Loucy (cell line): ENCODE data around the gene NET1.

ENCODE experiments used
- H2AFZ ChIP-seq: fragments of 200-600 bp; sonication (generic); 2 replicates; pipeline ENCODE4 v1.6.0; 2016; ENCODE audit warnings: antibody characterized with exemption, mild to moderate bottlenecking, low read length, moderate library complexity
- H3F3A ChIP-seq: fragments of 200-600 bp; 2 replicates; pipeline ENCODE4 v1.6.0; 2016; ENCODE audit warnings: antibody characterized with exemption, low read depth, mild to moderate bottlenecking
- H3K27me3 ChIP-seq: fragments of 200-600 bp; sonication (generic); 2 replicates; pipeline ENCODE4 v1.6.1; 2014; ENCODE audit warnings: low read length, mild to moderate bottlenecking; ENCODE audit not compliant: insufficient read depth, poor library complexity, severe bottlenecking
- H3K36me3 ChIP-seq: fragments of 200-600 bp; sonication (generic); 2 replicates; pipeline ENCODE4 v1.6.1; 2016; ENCODE audit warnings: low read length; ENCODE audit not compliant: insufficient read depth
- H3K4me1 ChIP-seq: fragments of 200-600 bp; sonication (generic); 2 replicates; pipeline ENCODE4 v1.5.1; 2014; ENCODE audit warnings: low read length, mild to moderate bottlenecking; ENCODE audit not compliant: insufficient read depth, poor library complexity, severe bottlenecking
- H3K4me2 ChIP-seq: fragments of 200-600 bp; sonication (generic); 2 replicates; pipeline ENCODE4 v1.6.0; 2014; ENCODE audit warnings: antibody characterized with exemption, low read length, low read depth, mild to moderate bottlenecking; ENCODE audit not compliant: poor library complexity, severe bottlenecking
- H3K4me3 ChIP-seq: fragments of 200-600 bp; sonication (generic); 2 replicates; pipeline ENCODE4 v1.5.1; 2014; ENCODE audit warnings: low read length, mild to moderate bottlenecking, mixed read lengths; ENCODE audit not compliant: poor library complexity, severe bottlenecking
- H3K79me2 ChIP-seq: fragments of 200-600 bp; sonication (generic); 2 replicates; pipeline ENCODE4 v1.6.1; 2014; ENCODE audit warnings: low read length; ENCODE audit not compliant: insufficient read depth
- H3K9ac ChIP-seq: fragments of 200-600 bp; sonication (generic); 2 replicates; pipeline ENCODE4 v1.6.0; 2014; ENCODE audit warnings: mild to moderate bottlenecking, low read depth, low read length, moderate library complexity; ENCODE audit not compliant: poor library complexity, severe bottlenecking
- H3K9me2 ChIP-seq: fragments of 200-600 bp; sonication (generic); replicated peaks from 2 replicates; pipeline ENCODE4 v1.6.1; 2016; ENCODE audit warnings: low read depth, low read length, mixed read lengths
- H3K9me3 ChIP-seq: fragments of 200-600 bp; sonication (generic); 2 replicates; pipeline ENCODE4 v1.6.1; 2014; ENCODE audit warnings: mild to moderate bottlenecking, antibody characterized with exemption, low read length, low read depth; ENCODE audit not compliant: insufficient read depth
- H4K20me1 ChIP-seq: fragments of 200-600 bp; sonication (generic); 2 replicates; pipeline ENCODE4 v1.6.0; 2014; ENCODE audit warnings: antibody characterized with exemption, low read length, mild to moderate bottlenecking; ENCODE audit not compliant: insufficient read depth, poor library complexity, severe bottlenecking
- EZH2phosphoT487 ChIP-seq: fragments of 200-600 bp; IDR thresholded peaks from 2 replicates; pipeline ENCODE4 v1.6.1; 2018; ENCODE audit warnings: antibody characterized with exemption, mild to moderate bottlenecking, moderate library complexity, borderline replicate concordance
- TF ChIP-seq, protein P1 (sequence below): fragments of 200-600 bp; sonication (generic); conservative IDR thresholded peaks from 2 replicates; pipeline ENCODE4 v1.5.1; 2014; ENCODE audit warnings: mild to moderate bottlenecking, antibody characterized with exemption, low read length

NET1 gene

DNA sequence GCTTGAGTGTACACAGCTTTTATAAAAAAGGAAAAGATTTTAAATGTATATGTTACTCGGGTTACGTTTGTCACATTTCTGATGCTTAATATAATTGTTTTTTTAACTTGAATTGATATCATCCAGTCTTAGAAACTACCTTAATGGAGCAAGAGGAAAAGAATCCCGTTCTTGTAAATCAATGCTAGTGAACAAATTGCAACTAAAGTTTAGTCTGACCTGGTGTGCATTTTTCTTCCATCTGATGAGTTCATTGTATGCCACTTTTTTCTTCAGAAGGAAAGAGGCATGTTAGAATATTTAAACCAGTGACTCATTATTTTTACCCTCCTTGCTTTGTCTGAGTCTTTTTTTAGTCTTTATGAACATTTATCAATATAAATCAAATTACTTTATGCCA, 34.7 kb downstream of the NET1 start:
- H3K4me1 ChIP-seq: peaks cover 56% of the 10 kb centered on the region
- peak overlapping the region; percentile 71 for H3K9ac ChIP-seq

DNA sequence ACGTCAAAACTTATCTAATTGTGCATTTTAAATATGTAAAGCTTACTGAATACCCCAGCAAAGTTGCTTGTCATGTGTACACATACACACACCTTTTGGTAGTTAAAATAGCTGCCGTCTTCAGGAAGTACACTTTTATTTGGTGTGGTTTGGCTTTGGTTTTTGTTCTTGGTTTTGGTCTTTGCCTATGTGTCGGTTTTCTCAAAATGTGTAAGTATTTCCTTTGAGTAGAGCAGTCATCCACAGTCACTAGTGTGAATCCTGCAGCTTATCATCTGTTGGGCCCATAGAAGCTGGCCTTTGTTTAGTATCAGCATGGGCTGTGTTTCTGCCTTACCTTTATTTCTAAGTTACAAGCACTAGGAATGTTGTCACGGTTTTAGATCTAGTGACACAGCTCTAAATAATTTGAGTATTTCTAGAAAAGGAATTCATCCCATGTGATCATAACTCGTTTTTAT, 35.3 kb downstream of the NET1 start:
- Histone ChIP-seq H3K4me3 (peak overlapping the region; percentile 78), H3K4me1 (peaks cover 52% of the 10 kb centered on the region), H3K79me2 (peaks cover 77% of the 10 kb centered on the region), H3K9ac (peak overlapping the region; percentile 71), H3K9me3 (no peaks in the 10 kb centered on the region), H2AFZ (no peak overlapping the region), H3F3A (0 out of 2 replicates have a peak, but pooled peaks cover 3% of the 10 kb centered on the region), H3K9me2 (no peaks in the 10 kb centered on the region), H3K36me3 (peaks cover 19% of the 10 kb centered on the region), H3K27me3 (no peaks in the 10 kb centered on the region), H3K4me2 (peak overlapping the region; percentile 85), H4K20me1 (peaks cover 53% of the 10 kb centered on the region)
- TF ChIP-seq EZH2phosphoT487: no peak
- TF ChIP-seq, protein P1, sequence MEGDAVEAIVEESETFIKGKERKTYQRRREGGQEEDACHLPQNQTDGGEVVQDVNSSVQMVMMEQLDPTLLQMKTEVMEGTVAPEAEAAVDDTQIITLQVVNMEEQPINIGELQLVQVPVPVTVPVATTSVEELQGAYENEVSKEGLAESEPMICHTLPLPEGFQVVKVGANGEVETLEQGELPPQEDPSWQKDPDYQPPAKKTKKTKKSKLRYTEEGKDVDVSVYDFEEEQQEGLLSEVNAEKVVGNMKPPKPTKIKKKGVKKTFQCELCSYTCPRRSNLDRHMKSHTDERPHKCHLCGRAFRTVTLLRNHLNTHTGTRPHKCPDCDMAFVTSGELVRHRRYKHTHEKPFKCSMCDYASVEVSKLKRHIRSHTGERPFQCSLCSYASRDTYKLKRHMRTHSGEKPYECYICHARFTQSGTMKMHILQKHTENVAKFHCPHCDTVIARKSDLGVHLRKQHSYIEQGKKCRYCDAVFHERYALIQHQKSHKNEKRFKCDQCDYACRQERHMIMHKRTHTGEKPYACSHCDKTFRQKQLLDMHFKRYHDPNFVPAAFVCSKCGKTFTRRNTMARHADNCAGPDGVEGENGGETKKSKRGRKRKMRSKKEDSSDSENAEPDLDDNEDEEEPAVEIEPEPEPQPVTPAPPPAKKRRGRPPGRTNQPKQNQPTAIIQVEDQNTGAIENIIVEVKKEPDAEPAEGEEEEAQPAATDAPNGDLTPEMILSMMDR: no peak

More for the DNA sequence above, 34.7 kb downstream of the NET1 start:
- no peaks in the 10 kb centered on the region for H3K27me3 ChIP-seq
- no peaks in the 10 kb centered on the region for H3K9me3 ChIP-seq
- peaks cover 75% of the 10 kb centered on the region for H3K79me2 ChIP-seq
- peaks cover 13% of the 10 kb centered on the region; the same call in 1 of the 2 replicates for H3K36me3 ChIP-seq
- H3K9me2 ChIP-seq: no peaks in the 10 kb centered on the region
- no peak for TF ChIP-seq EZH2phosphoT487
- TF ChIP-seq, protein P1: no peak
- no peak overlapping the region for H2AFZ ChIP-seq
- H4K20me1 ChIP-seq: peaks cover 51% of the 10 kb centered on the region
- H3F3A ChIP-seq: 0 out of 2 replicates have a peak, but pooled peaks cover 3% of the 10 kb centered on the region
- H3K4me2 ChIP-seq: peak overlapping the region; percentile 85
- peak overlapping the region; percentile 78 for H3K4me3 ChIP-seq

DNA sequence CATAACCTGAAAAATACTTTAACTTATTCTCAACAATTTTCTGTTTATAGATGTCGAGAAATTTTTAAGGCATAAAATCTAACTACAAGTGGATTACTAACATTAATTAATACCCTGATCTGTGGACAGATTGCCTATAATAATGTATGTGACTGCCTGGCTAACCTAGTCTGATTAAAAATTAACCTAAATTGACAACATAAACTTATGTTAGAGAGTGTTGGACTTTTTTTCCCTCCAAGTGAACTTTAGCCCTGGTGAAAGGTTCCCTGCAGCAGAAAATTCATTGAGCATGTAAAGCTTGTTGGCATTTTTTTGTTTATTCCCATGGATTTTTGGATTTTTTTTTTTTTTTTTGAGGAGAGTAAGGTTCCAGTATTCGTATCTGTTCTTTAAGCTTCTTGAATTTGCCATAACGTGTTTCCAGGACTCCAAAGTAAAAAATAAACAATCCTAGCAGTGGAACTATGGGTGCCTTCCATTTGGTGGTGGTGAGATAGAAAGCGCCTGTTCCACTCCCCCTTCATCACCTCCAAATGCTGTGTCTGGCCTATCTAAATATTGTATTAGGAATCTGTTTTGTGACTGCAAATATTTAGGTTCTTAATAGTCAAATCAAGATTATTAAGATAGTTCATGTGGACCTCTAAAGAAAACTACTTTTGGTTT, 36.1 kb downstream of the NET1 start:
- Histone ChIP-seq H3K9me2 (no peaks in the 10 kb centered on the region), H3K36me3 (peaks cover 24% of the 10 kb centered on the region), H3K4me2 (peak overlapping the region; percentile 85), H3K9me3 (no peaks in the 10 kb centered on the region), H3F3A (0 out of 2 replicates have a peak, but pooled peaks cover 3% of the 10 kb centered on the region), H3K79me2 (peaks cover 72% of the 10 kb centered on the region), H2AFZ (no peak overlapping the region), H3K27me3 (no peaks in the 10 kb centered on the region), H3K4me3 (peak overlapping the region; percentile 78), H3K9ac (peak overlapping the region; percentile 71), H4K20me1 (peaks cover 53% of the 10 kb centered on the region), H3K4me1 (peaks cover 44% of the 10 kb centered on the region)
- no peak for TF ChIP-seq EZH2phosphoT487
- TF ChIP-seq, protein P1: no peak
